CD4-positive, alpha-beta T cell treated with Interleukin-17A for 1 hour (primary cell): ENCODE measurements around the gene NUTM2D.
"Not testable (repeated sequence)": the region's sequence is repeated elsewhere in the genome, so short reads cannot be mapped to it uniquely, and the experiment has no call there.

Experiments used
- DNase-seq: peaks from one replicate; pipeline ENCODE4 v3.0.0-alpha.2; 2020

The NUTM2D gene

GRCh38 chr10:87357444-87357843 lies at the start of gene NUTM2D:
Gene NUTM2D (plus strand): TSS chr10:87357744. CDS start chr10:87358266, 522 bp downstream.
- not testable (repeated sequence) for DNase-seq

GRCh38 chr10:87308702-87309101 lies 48.8 kb upstream of the NUTM2D start:
- DNase-seq = not testable (repeated sequence)

- DNase-seq = not testable (repeated sequence)
These were observed 47.9 kb upstream of the NUTM2D start for GRCh38 chr10:87309657-87310056.

GRCh38 chr10:87311521-87311920 lies 46.0 kb upstream of the NUTM2D start:
- not testable (repeated sequence) for DNase-seq

DNA sequence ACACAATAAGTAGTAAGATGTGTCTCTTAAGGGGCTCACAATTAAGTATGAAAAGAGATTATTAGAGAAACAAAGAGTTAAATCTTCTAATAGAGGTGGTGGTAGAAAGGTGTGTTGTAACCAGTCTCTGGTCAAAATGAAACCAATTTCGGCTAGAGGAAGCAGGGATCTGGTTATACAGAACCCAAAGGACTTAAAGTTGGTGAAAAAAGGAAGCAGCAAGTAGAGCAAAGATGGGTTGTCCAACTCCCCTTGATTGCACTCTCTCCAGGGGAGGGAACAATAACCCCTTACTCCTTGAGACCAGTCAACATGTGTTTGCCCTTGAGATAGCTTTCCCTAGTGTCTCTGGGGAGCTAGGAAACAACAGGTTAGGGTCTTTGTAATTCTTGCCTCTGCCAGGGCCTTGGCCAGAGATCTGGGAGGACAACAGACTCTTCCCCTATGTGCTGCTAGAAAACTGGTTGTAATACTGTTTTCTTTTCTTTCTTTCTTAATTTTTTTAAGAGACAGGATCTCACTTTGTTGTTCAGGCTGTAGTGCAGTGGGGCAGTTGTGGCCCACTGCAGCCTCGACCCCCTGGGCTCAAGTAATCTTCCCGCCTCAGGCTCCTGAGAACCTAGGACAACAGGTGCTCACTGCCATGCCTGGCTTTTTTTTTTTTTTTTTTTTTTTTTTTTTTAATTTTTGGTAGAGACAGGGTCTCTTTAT lies 43.7 kb upstream of the NUTM2D start:
- DNase-seq = not testable (repeated sequence)

- not testable (repeated sequence) for DNase-seq
These were observed 43.1 kb upstream of the NUTM2D start for GRCh38 chr10:87314360-87314973.

DNA sequence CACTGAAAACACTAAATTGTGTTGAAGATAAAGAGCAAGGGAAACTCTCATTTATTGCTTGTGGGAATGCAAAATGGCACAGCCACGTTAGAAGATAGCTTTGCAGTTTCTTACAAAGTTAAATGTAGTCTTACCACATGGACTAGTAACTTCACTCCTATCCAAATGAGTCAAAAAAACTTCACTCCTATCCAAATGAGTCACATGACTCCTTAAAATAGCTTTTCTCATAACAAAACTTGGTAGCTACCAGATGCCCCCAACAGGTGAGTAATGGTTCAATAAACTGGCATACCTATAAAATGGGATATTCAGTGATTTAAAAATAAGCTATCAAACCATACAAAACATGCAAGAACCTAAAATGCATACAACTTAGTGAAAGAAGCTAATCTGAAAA lies 36.0 kb upstream of the NUTM2D start:
- DNase-seq = not testable (repeated sequence)

DNA sequence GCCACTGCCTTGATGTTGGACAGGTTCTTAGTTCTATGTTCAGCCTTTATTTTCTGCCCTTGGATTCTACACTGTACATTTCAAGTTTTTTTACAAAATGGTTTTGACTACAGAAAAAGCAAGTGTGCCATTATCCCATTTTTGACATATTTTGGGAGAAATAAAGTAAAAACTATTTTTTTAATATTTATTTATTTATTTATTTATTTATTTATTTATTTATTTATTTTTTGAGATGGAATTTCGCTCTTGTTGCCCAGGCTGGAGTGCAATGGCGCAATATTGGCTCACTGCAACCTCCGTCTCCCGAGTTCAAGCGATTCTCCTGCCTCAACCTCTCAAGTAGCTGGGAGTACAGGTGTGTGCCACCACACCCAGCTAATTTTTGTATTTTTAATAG lies 33.0 kb upstream of the NUTM2D start:
- not testable (repeated sequence) for DNase-seq

- DNase-seq = not testable (repeated sequence)
These were observed 29.6 kb upstream of the NUTM2D start for GRCh38 chr10:87327958-87328357.

DNA sequence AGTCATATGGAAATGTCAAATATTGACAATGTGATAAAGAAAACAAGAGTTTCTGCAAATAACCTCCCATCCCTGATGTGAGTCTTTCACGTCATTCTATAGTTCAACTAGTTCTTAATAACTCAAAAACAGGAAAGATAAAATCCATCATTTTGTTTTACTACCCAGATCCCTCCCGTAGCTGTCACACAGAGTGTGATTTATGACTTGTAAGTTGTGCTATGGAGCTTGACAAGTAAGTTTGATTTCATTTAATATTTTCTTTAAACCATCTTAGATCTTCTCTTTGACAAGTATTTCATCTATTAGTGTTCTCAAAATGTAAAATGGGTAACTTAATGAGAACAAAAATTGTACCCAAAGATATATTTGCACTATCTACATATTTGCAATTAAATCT lies 28.4 kb upstream of the NUTM2D start:
- DNase-seq = not testable (repeated sequence)

GRCh38 chr10:87332687-87333086 lies 24.9 kb upstream of the NUTM2D start:
- DNase-seq = not testable (repeated sequence)

GRCh38 chr10:87340411-87340810 lies 17.1 kb upstream of the NUTM2D start:
- not testable (repeated sequence) for DNase-seq

- DNase-seq = not testable (repeated sequence)
These were observed 15.9 kb upstream of the NUTM2D start for GRCh38 chr10:87341546-87342142.

GRCh38 chr10:87342249-87342710 lies 15.3 kb upstream of the NUTM2D start:
- DNase-seq = peak; percentile 90

DNA sequence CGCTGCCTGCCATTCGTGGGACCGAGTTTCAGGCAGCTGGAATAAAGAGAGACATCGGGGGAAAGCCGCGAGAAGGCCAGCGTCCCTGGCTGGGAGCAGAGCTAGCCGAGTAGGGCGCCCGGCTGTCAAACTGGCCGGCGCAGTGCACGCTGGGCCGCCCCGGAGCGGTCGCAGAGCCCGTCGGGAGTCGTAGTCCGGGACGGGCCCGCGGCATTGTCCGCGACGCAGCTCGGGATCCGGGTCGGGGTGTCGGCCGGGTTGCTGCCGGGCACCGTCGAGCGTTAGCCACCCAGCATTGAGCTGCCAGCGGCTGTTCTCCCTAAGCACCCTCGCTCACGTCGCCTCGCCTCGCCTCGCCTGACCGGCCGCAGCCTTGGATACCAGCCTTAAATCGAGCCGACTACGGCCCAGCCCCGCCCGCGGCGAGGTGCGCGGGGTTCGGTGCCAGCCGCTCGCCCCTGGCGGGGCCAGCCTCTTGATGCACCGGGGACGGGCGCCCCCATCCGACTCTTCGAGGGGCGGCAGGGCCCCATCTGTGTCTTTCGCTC lies 14.8 kb upstream of the NUTM2D start:
- DNase-seq = peak; percentile 85

DNA sequence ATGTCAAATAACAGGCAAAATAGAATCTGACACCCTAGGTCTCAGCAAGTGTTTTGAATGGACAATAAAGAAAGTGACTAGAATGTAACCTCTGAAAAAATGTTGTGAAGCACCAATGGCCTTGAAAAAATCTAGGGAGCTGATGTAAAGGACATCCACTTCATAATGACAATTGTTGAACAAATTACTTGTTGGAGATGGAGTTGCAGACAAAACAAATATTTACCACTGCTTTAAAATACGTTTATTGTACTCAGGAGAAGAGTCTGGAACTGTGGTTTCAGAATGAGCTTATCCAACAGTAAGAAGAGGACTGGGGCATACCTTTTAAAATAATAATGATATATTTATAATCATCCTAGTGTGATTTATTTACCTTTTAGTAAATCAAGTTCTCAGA lies 11.8 kb upstream of the NUTM2D start:
- not testable (repeated sequence) for DNase-seq

GRCh38 chr10:87350161-87350560 lies 7.4 kb upstream of the NUTM2D start:
- DNase-seq = not testable (repeated sequence)

DNA sequence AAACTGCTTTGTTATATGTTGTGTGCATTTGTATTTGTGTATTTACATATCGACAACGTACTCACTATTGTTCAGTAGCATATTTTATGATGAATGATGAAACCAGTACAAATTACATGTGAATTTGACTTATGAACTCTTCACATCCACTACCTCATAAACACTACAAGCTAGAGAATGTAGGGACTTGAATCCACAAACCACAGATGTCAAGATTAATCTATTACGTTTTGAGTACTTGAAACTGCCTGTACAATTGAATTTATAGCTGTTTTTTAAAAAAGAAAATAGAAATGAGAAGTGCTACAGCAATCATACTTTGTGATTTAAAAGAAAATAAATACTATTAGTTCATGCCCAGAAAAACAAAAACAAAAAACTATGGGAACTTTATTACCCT lies 4.7 kb upstream of the NUTM2D start:
- DNase-seq = not testable (repeated sequence)

DNA sequence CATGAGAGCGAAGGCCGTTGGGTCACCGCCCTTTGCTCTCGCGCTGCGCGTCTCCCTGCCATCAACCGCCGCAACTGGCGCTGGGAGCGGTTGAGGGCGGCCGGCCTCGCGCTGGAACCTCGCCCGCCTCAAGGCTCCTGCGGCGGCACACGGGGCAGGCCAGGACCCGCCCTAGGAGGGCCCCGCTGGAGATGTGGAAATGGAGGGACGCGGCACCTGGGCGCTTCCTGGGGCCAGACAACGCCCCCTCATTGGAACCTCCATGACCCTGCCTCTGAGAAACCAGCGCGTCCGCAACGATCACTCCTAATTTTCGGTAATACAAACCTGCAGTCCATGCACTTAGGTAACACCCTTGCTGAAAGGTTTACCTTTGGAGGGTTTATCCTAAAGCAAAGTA lies 2.4 kb upstream of the NUTM2D start:
- DNase-seq = not testable (repeated sequence)

DNA sequence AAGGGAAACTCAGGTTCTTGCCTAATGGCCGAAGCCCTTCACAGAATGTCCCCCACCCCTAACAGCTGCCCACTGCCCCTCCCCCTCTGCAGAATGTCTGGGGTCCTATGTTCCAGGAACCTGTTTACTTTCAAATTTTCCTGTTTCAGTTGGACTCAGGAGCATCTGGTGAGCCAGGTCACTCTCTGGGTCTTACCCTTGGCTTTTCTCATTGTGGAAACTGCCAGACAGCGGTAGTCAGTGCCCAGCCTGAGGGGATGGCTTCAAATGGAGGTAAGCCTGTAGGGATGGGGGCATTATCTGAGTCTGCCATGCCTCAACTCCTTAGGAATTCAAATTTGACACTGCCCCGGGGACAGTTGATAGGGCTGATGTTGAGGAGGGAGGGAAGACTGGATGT lies 615 bp downstream of the NUTM2D start:
- not testable (repeated sequence) for DNase-seq

- DNase-seq = not testable (repeated sequence)
These were observed 12.1 kb downstream of the NUTM2D start for GRCh38 chr10:87369514-87370112.

- not testable (repeated sequence) for DNase-seq
These were observed 16.5 kb downstream of the NUTM2D start for GRCh38 chr10:87374091-87374490.

DNA sequence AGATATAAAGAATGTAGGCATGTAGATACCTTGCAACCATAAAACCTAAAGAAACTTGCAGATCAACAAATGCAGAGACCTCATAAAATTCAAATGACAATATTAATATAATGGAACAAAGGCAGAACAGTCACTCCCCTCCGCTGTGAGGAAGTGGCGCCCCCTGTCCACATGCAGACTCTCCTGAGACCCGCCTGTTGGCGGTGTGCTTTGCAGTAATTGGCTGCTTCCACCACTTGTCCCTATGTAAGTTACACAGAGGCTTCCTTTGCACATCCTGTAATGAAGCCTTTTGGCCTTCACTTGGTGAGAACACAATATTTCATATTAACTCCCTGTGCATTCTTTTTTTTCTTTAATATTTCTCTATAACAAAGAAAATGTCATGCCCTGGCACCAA lies 21.6 kb downstream of the NUTM2D start:
- not testable (repeated sequence) for DNase-seq
